Esophagus squamous epithelium (tissue), 5 donors: ENCODE results near the gene MSRB1. TPM values are rescaled to one million over a fixed set of nuclear protein-coding genes. Genes with fewer than 3 reads are reported as not detected.

Source experiments
- DNase-seq: peaks from one replicate; lab custom pipeline; 2025; lab: John Stamatoyannopoulos, UW
- H3K27ac ChIP-seq, 4 donors: fragments of 200-600 bp; sonication (generic); one replicate each; pipeline ENCODE4 v1.5.1; 2016 to 2019; ENCODE audit warnings: mild to moderate bottlenecking in 1 of 4
- H3K27me3 ChIP-seq, 4 donors: fragments of 200-600 bp; sonication (generic); 1 replicate in 3 of 4; 2 replicates in 1 of 4; pipeline versions ENCODE4 v1.5.1 to v1.6.0; 2017 to 2021; ENCODE audit warnings: antibody characterized with exemption in 1 of 4
- H3K36me3 ChIP-seq, 3 donors: fragments of 200-600 bp; sonication (generic); one replicate each; pipeline ENCODE4 v1.5.1; 2016 to 2019
- H3K4me1 ChIP-seq, 3 donors: fragments of 200-600 bp; sonication (generic); one replicate each; pipeline ENCODE4 v1.5.1; 2017 to 2019
- H3K4me3 ChIP-seq, 4 donors: fragments of 200-600 bp; sonication (generic); 1 replicate in 3 of 4; 2 replicates in 1 of 4; pipeline ENCODE4 v1.5.1; 2016 to 2019; ENCODE audit warnings: mild to moderate bottlenecking in 2 of 4, moderate library complexity in 1 of 4
- H3K9me3 ChIP-seq, 3 donors: fragments of 200-600 bp; sonication (generic); one replicate each; pipeline ENCODE4 v1.5.1; 2016 to 2019
- POLR2A ChIP-seq, 4 donors: fragments of 450-650 bp; IDR thresholded peaks; one replicate each; pipeline ENCODE4 v1.6.1; 2017; ENCODE audit warnings: antibody characterized with exemption in 4 of 4, mild to moderate bottlenecking in 4 of 4, moderate library complexity in 3 of 4
- WGBS, 2 donors: methylation state at CpG; one replicate each; pipeline ENCODE4 v1.1.5; 2018; 5-methylcytosine and 5-hydroxymethylcytosine counted together
- intact Hi-C: fragments of 100-400 bp; cut with DNase I; formaldehyde crosslinking; loops from one replicate; pipeline ENCODE4 v1.15.0; 2022
- small RNA-seq, 4 donors: library from RNA; depleted of rRNA; stranded (forward); fragments of <200 nt; gene quantifications; one replicate each; pipeline ENCODE3, GENCODE V24; 2016
- total RNA-seq, 4 donors: library from RNA; depleted of rRNA; stranded (reverse); fragments of >200 nt; gene quantifications; one replicate each; pipeline ENCODE4 v1.1.0, GENCODE V29; 2016
- TF ChIP-seq, protein P1 (sequence below), 6 experiments: fragments of 450-650 bp in 4 of 6; fragments of 200-600 bp in 2 of 6; sonication (generic) in 2 of 6; IDR thresholded peaks; one replicate each; pipeline ENCODE4 v1.5.1; 2016 to 2019; ENCODE audit warnings: antibody characterized with exemption in 6 of 6, mild to moderate bottlenecking in 4 of 6, moderate library complexity in 4 of 6
- donor health status: DM: yes; HTN: yes; CAD: no.

MSRB1 gene
- total RNA-seq, 4 donors from 2014 or later: 20.1 to 36.4 (median 21.0) TPM

DNA sequence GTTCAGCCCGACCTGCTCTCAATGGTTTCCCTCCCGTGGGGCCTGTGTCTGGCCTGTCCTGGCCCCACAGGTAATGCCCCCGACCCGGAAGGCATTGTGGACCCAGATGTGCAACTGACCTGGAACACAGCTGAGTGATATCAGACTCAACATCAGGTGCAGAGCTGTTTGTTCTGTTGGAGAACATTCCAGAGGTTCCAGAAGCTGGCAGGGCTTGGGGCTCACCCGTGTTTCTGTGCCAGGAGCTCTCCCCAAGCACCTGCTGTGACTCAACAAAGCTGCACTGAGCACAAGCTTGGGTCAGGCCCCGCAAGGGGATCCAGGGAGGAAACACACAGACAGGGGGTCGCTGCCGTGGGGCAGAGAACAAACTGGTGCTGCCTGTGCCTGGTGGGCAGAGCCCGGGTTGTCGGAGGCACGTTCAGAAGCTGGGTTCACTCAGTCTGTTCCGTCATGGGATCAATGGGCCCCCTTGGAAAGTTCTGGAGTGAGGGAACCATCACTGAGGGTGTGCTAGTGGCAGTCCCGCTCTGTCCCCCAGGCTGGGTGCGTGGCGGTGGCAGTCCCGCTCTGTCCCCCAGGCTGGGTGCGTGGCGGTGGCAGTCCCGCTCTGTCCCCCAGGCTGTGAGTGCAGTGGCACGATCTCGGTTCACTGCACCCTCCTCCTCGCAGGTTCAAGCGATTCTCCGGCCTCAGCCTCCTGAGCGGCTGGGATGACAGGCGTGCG, 46.9 kb downstream of the MSRB1 start:
- H3K4me3 ChIP-seq: no peak overlapping the region
- H3K27ac ChIP-seq: peak overlapping the region in 2 of 4 donors; percentile 19 to 60
- no peaks in the 10 kb centered on the region for H3K36me3 ChIP-seq
- WGBS, 2 donors: 33 to 66% methylated on average over 4 to 24 of the region's 27 CpGs
- H3K27me3 ChIP-seq: peaks cover 0 to 56% (median 0%) of the 10 kb centered on the region in 4 donors
- H3K9me3 ChIP-seq: no peaks in the 10 kb centered on the region
- no peak for DNase-seq
- no peak for TF ChIP-seq POLR2A (IDR thresholded peaks at IDR 0.05)
- TF ChIP-seq, protein P1, sequence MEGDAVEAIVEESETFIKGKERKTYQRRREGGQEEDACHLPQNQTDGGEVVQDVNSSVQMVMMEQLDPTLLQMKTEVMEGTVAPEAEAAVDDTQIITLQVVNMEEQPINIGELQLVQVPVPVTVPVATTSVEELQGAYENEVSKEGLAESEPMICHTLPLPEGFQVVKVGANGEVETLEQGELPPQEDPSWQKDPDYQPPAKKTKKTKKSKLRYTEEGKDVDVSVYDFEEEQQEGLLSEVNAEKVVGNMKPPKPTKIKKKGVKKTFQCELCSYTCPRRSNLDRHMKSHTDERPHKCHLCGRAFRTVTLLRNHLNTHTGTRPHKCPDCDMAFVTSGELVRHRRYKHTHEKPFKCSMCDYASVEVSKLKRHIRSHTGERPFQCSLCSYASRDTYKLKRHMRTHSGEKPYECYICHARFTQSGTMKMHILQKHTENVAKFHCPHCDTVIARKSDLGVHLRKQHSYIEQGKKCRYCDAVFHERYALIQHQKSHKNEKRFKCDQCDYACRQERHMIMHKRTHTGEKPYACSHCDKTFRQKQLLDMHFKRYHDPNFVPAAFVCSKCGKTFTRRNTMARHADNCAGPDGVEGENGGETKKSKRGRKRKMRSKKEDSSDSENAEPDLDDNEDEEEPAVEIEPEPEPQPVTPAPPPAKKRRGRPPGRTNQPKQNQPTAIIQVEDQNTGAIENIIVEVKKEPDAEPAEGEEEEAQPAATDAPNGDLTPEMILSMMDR (IDR thresholded peaks at IDR 0.05): no peak
- intact Hi-C loops: no loop called here
- peaks cover 0 to 61% (median 12%) of the 10 kb centered on the region in 3 donors for H3K4me1 ChIP-seq

GRCh38 chr16:1895068-1895467, 47.9 kb downstream of the MSRB1 start:
- TF ChIP-seq, protein P1 (IDR thresholded peaks at IDR 0.05): no peak
- no peak for TF ChIP-seq POLR2A (IDR thresholded peaks at IDR 0.05)
- Histone ChIP-seq H3K9me3 (no peaks in the 10 kb centered on the region), H3K4me1 (peaks cover 0 to 64% (median 5%) of the 10 kb centered on the region in 3 donors), H3K4me3 (no peak overlapping the region), H3K27me3 (peaks cover 0 to 52% (median 0%) of the 10 kb centered on the region in 4 donors), H3K36me3 (no peaks in the 10 kb centered on the region), H3K27ac (peak overlapping the region in 1 of 4 donors; percentile 19)
- DNase-seq: no peak
- 84 to 91% methylated on average over 5 of the region's 5 CpGs for WGBS, 2 donors
- intact Hi-C loops: no loop called here

DNA sequence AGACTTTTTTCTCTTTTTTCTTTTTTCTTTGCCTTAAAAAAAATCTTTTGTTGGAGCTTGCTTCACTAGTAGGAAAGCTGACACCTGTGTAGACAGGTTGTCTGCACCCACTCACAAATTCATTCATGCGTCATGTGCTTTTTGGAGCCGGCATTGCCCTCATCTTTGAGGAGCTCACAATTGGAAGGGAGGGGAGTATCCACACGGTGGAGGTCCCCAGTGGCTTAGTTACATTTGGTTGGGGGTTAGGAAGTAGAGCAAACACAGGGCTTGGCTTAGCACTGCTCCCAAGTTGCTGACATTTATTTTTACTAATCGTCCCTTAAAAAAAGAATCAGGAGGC, 52.3 kb downstream of the MSRB1 start:
- TF ChIP-seq POLR2A (IDR thresholded peaks at IDR 0.05): no peak
- TF ChIP-seq, protein P1 (IDR thresholded peaks at IDR 0.05): no peak
- H3K27ac ChIP-seq: no peak overlapping the region
- H3K4me3 ChIP-seq: no peak overlapping the region
- no peak for DNase-seq
- no peaks in the 10 kb centered on the region for H3K9me3 ChIP-seq
- peaks cover 0 to 43% (median 0%) of the 10 kb centered on the region in 3 donors for H3K4me1 ChIP-seq
- H3K36me3 ChIP-seq: no peaks in the 10 kb centered on the region
- WGBS, 2 donors: 18% methylated on average over 4 of the region's 4 CpGs
- intact Hi-C loops: no loop called here
- H3K27me3 ChIP-seq: peaks cover 0 to 39% (median 0%) of the 10 kb centered on the region in 4 donors

DNA sequence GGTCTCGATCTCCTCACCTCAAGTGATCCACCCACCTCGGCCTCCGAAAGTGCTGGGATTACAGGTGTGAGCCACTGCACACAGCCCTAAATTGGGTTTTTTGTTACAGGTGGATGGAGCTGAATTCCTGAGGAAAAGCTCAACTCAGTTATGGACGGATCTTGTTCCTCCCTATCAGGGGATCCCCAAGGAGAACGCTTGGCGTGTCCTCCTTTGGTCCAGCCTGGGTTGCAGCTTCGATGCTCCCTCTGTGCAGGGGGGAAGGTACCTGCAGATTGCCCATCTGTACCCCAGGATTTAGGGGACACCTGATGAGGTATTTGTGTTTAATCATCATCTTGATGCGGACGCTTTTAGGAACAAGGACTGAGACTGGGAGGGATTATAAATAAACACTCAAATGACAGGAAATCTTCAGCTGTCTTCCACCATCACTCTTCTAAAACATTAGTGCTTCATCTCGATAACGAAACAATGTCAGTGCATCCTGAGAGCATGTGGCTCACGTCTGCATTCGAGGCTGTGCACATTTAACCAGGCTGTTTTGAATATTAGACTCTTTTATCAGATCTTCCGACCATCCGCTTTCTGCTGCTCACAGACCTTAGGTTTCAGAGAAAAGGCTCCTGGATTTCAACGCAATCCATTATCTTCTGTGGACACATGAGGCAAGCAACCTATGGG, 52.8 kb downstream of the MSRB1 start:
- 29 to 30% methylated on average over 15 of the region's 16 CpGs for WGBS, 2 donors

More for the DNA sequence above, 52.8 kb downstream of the MSRB1 start:
- peaks cover 0 to 38% (median 0%) of the 10 kb centered on the region in 3 donors for H3K4me1 ChIP-seq
- DNase-seq: no peak
- intact Hi-C loops: no loop called here
- H3K36me3 ChIP-seq: no peaks in the 10 kb centered on the region
- H3K9me3 ChIP-seq: no peaks in the 10 kb centered on the region
- TF ChIP-seq POLR2A (IDR thresholded peaks at IDR 0.05): no peak
- TF ChIP-seq, protein P1 (IDR thresholded peaks at IDR 0.05): no peak
- no peak overlapping the region for H3K27ac ChIP-seq
- H3K4me3 ChIP-seq: no peak overlapping the region
- peaks cover 0 to 44% (median 0%) of the 10 kb centered on the region in 4 donors for H3K27me3 ChIP-seq

Small RNA genes lying within 50 kb of the gene (small RNA-seq; reads per million reads assigned to genes)
- gene AC005363.2 (0 reads per million in 4 donors), gene SNORA10 (0 reads per million in 4 donors), gene SNORA64 (0 reads per million in 4 donors)

Other genes with a start within 250 kb of the MSRB1 start
- 10 to 100 TPM in 3 of 4 donors, 1 to 10 TPM in 1; 8.6 to 37.6 (median 24.7) TPM for gene MAPK8IP3, start 237.0 kb downstream of the MSRB1 start, total RNA-seq
- 10 to 100 TPM; 30.2 to 57.1 (median 53.6) TPM for gene NME3, start 171.7 kb downstream of the MSRB1 start, total RNA-seq
- gene EME2, start 170.4 kb downstream of the MSRB1 start, total RNA-seq: 10 to 100 TPM in 2 of 4 donors, 1 to 10 TPM in 2; 8.8 to 14.4 (median 10.1) TPM
- gene MRPS34, start 170.1 kb downstream of the MSRB1 start, total RNA-seq: 100 to 1,000 TPM in 3 of 4 donors, 10 to 100 TPM in 1; 89.5 to 158 (median 114) TPM
- gene SPSB3, start 160.6 kb downstream of the MSRB1 start, total RNA-seq: 10 to 100 TPM; 27.8 to 84.5 (median 45.1) TPM
- gene NUBP2, start 160.2 kb downstream of the MSRB1 start, total RNA-seq: 10 to 100 TPM; 71.4 to 91.5 (median 79.5) TPM
- not detected for gene IGFALS, start 149.5 kb downstream of the MSRB1 start, total RNA-seq
- gene HAGH, start 116.4 kb downstream of the MSRB1 start, total RNA-seq: 10 to 100 TPM; 30.6 to 56.5 (median 43.4) TPM
- 10 to 100 TPM; 34.3 to 52.3 (median 46.9) TPM for gene FAHD1, start 116.0 kb downstream of the MSRB1 start, total RNA-seq
- gene MEIOB, start 71.0 kb downstream of the MSRB1 start, total RNA-seq: under 1 TPM in 1 of 4 donors, not detected in 3; 0.76 TPM
- 1 to 10 TPM; 1.6 to 9.9 (median 6.3) TPM for gene HS3ST6, start 24.8 kb downstream of the MSRB1 start, total RNA-seq
- not detected for gene RPL3L, start 11.5 kb upstream of the MSRB1 start, total RNA-seq
- 100 to 1,000 TPM; 172 to 215 (median 189) TPM for gene NDUFB10, start 16.3 kb upstream of the MSRB1 start, total RNA-seq
- 1,000 to 10,000 TPM; 1,980 to 2,837 (median 2,292) TPM for gene RPS2, start 21.6 kb upstream of the MSRB1 start, total RNA-seq
- gene RNF151, start 23.7 kb upstream of the MSRB1 start, total RNA-seq: not detected
- 10 to 100 TPM; 32.7 to 48.2 (median 36.7) TPM for gene TBL3, start 28.9 kb upstream of the MSRB1 start, total RNA-seq
- gene NOXO1, start 38.3 kb upstream of the MSRB1 start, total RNA-seq: 1 to 10 TPM in 2 of 4 donors, under 1 TPM in 2; 0.38 to 4.2 (median 1.8) TPM
- gene GFER, start 41.0 kb upstream of the MSRB1 start, total RNA-seq: 10 to 100 TPM in 2 of 4 donors, 1 to 10 TPM in 2; 5.6 to 30.4 (median 13.6) TPM
- gene SYNGR3, start 46.8 kb upstream of the MSRB1 start, total RNA-seq: 1 to 10 TPM in 2 of 4 donors, under 1 TPM in 1, not detected in 1; 0.38 to 1.0 (median 1.0) TPM
- 10 to 100 TPM; 31.3 to 56.1 (median 40.9) TPM for gene ZNF598, start 66.6 kb upstream of the MSRB1 start, total RNA-seq
- under 1 TPM in 1 of 4 donors, not detected in 3; 0.48 TPM for gene NPW, start 76.6 kb upstream of the MSRB1 start, total RNA-seq
- 10 to 100 TPM; 11.6 to 31.7 (median 16.5) TPM for gene NHERF2, start 83.7 kb upstream of the MSRB1 start, total RNA-seq
- gene NTHL1, start 104.6 kb upstream of the MSRB1 start, total RNA-seq: 10 to 100 TPM in 2 of 4 donors, 1 to 10 TPM in 2; 7.8 to 26.0 (median 10.0) TPM
- gene TSC2, start 104.8 kb upstream of the MSRB1 start, total RNA-seq: 10 to 100 TPM; 22.8 to 79.7 (median 41.2) TPM
- 100 to 1,000 TPM in 1 of 4 donors, 10 to 100 TPM in 3; 34.1 to 123 (median 64.1) TPM for gene PKD1, start 192.7 kb upstream of the MSRB1 start, total RNA-seq
- 1 to 10 TPM in 2 of 4 donors, under 1 TPM in 2; 0.26 to 4.2 (median 0.99) TPM for gene RAB26, start 205.4 kb upstream of the MSRB1 start, total RNA-seq
- gene TRAF7, start 212.6 kb upstream of the MSRB1 start, total RNA-seq: 10 to 100 TPM; 46.9 to 79.6 (median 73.2) TPM